Ishikawa (cell line): ENCODE data around the gene STUM.

Experiments
- CREB1 ChIP-seq: IDR thresholded peaks from 2 replicates; pipeline ENCODE4 v1.6.1; 2012; ENCODE audit warnings: low read depth
- EGR1 ChIP-seq: IDR thresholded peaks from 2 replicates; pipeline ENCODE4 v1.6.1; 2012
- MAX ChIP-seq: IDR thresholded peaks from 2 replicates; pipeline ENCODE4 v1.6.1; 2012
- NFIC ChIP-seq: IDR thresholded peaks from 2 replicates; pipeline ENCODE4 v1.6.1; 2012
- RAD21 ChIP-seq: IDR thresholded peaks from 2 replicates; pipeline ENCODE4 v1.6.1; 2012; ENCODE audit warnings: low read depth
- REST ChIP-seq: IDR thresholded peaks from 2 replicates; pipeline ENCODE4 v1.6.1; 2012; ENCODE audit warnings: low read depth, mild to moderate bottlenecking
- TAF1 ChIP-seq: IDR thresholded peaks from 2 replicates; pipeline ENCODE4 v1.6.1; 2012; ENCODE audit warnings: low read depth, mild to moderate bottlenecking
- TCF12 ChIP-seq: IDR thresholded peaks from 2 replicates; pipeline ENCODE4 v1.6.1; 2012; ENCODE audit warnings: low read depth
- ZBTB7A ChIP-seq: IDR thresholded peaks from 2 replicates; pipeline ENCODE4 v1.6.1; 2012; ENCODE audit warnings: low read depth

DNA sequence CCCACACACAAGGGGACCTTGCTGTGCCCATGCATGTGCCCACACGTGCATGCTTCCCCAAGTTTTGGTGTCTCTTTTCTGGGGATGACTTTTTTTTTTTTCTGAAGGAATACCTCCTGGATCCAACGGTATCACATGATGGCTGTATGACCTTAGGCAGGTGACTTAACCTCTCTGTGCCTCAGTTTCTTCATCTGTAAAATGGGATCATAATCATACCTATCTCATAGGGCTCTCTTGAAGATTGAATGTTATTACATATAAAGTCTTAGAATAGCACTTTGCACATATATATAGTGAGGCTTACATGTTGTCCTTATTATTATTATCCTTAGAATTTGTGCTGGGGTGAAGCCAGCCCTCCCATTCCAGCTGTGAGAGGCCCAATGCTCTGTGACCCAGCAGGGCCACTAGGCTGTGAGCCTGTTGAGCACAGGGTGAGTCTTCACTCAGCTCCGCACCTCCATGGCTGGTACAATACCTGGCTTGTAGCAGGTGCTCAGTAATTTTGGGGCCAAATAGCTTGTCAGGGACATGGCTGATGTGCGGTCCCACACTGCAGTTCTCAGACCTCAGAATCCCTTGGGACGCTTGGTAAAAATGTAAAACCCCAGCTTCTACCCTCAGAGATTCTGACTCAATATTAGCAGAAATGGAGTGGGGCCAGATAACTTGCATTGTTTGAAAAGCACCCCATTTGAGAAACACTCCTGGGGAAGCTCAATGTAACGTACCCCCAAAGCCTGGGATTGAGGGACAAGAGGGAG lies 20.6 kb downstream of the STUM start:
- TF ChIP-seq MAX (no peak), ZBTB7A (no peak), EGR1 (no peak), TAF1 (no peak), RAD21 (no peak), TCF12 (no peak), CREB1 (no peak), NFIC (no peak), REST (no peak)
